Vagina (tissue), 2 donors: ENCODE data around the gene GALNT2. TPM values are rescaled to one million over a fixed set of nuclear protein-coding genes. Genes with fewer than 3 reads are reported as not detected.
A peak's percentile ranks its signal among the peaks of the same experiment; 100 is the strongest.

Experiments used
- DNase-seq, 2 donors: peaks; one replicate each; pipeline ENCODE4 v3.0.0-alpha.2; 2017; ENCODE audit errors: extremely low spot score in 2 of 2
- H3K27ac ChIP-seq: fragments of 200-600 bp; sonication (generic); one replicate; pipeline ENCODE4 v1.5.1; 2019
- H3K27me3 ChIP-seq: fragments of 200-600 bp; sonication (generic); one replicate; pipeline ENCODE4 v1.5.1; 2019
- H3K36me3 ChIP-seq, 2 donors: fragments of 200-600 bp; sonication (generic); one replicate each; pipeline ENCODE4 v1.5.1; 2017 to 2019
- H3K4me1 ChIP-seq: fragments of 200-600 bp; sonication (generic); one replicate; pipeline ENCODE4 v1.5.1; 2019
- H3K4me3 ChIP-seq, 2 donors: fragments of 200-600 bp; sonication (generic); 1 replicate in 1 of 2; 2 replicates in 1 of 2; pipeline ENCODE4 v1.5.1; 2016 to 2019
- H3K9me3 ChIP-seq: fragments of 200-600 bp; sonication (generic); one replicate; pipeline ENCODE4 v1.5.1; 2019
- CTCF ChIP-seq, 3 experiments: fragments of 450-650 bp in 2 of 3; fragments of 200-600 bp in 1 of 3; sonication (generic) in 1 of 3; IDR thresholded peaks; one replicate each; pipeline ENCODE4 v1.5.1; 2017 to 2019; ENCODE audit warnings: antibody characterized with exemption in 3 of 3, mild to moderate bottlenecking in 2 of 3, moderate library complexity in 2 of 3
- POLR2A ChIP-seq, 2 donors: fragments of 450-650 bp; IDR thresholded peaks; one replicate each; pipeline ENCODE4 v1.6.1; 2017; ENCODE audit warnings: antibody characterized with exemption in 2 of 2, mild to moderate bottlenecking in 2 of 2, moderate library complexity in 2 of 2
- POLR2AphosphoS5 ChIP-seq, 2 donors: sonication (generic); formaldehyde crosslinking; IDR thresholded peaks; one replicate each; pipeline ENCODE4 v1.9.0; 2017; ENCODE audit warnings: antibody characterized with exemption in 2 of 2, mild to moderate bottlenecking in 2 of 2, low read depth in 1 of 2; ENCODE audit not compliant: insufficient read depth in 1 of 2
- intact Hi-C: fragments of 100-400 bp; cut with DNase I; formaldehyde crosslinking; loops from one replicate; pipeline ENCODE4 v1.15.1; 2023
- total RNA-seq: library from RNA; depleted of rRNA; stranded (reverse); fragments of >200 nt; gene quantifications from one replicate; pipeline ENCODE4 v1.2.3, GENCODE V29; 2016

The GALNT2 gene
- total RNA-seq, 1 donor from 2014 or later = 51.6 TPM

DNA sequence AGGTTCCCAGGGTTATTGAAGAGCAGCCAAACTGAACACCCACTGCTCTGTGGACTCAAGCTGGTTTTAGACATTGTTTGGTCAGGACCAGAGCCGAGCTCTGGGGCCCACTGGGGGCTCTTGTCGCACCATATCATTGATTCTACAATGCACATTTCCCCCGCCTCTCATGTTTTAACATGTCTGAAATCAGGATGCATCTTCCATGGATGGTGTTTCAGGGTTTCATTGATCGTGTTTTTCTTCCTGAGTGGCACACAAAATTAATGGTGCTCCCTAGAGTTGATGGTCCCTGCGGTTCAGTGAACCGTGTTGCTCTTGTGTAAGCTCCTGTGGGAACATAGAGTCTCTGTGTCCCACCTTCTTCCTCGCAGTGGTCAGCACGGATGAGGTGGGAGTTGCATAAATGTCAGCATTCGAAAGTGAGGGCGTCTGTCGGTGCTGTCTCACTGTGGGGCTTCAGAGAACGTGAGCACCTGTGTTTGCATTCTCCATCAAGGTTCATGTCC is 38.3 kb downstream of the GALNT2 start:
- TF ChIP-seq POLR2AphosphoS5 (IDR thresholded peaks at IDR 0.05; ENCODE audit: insufficient read depth in 1 of 2, low read depth in 1 of 2) (no peak), CTCF (IDR thresholded peaks at IDR 0.05) (no peak), POLR2A (IDR thresholded peaks at IDR 0.05) (no peak)
- no peak for DNase-seq
- no peaks in the 10 kb centered on the region for H3K9me3 ChIP-seq
- H3K4me1 ChIP-seq = peaks cover 32% of the 10 kb centered on the region
- H3K36me3 ChIP-seq = no peaks in the 10 kb centered on the region
- no peaks in the 10 kb centered on the region for H3K27me3 ChIP-seq
- intact Hi-C loops = no loop called here
- peak overlapping the region in 1 of 2 donors; percentile 22 for H3K4me3 ChIP-seq
- peak overlapping the region; percentile 69 for H3K27ac ChIP-seq

- Histone ChIP-seq H3K27ac (peak overlapping the region; percentile 69), H3K4me1 (peaks cover 34% of the 10 kb centered on the region), H3K27me3 (no peaks in the 10 kb centered on the region), H3K36me3 (no peaks in the 10 kb centered on the region), H3K9me3 (no peaks in the 10 kb centered on the region), H3K4me3 (no peak overlapping the region)
- no peak for DNase-seq
- no peak for TF ChIP-seq POLR2AphosphoS5 (IDR thresholded peaks at IDR 0.05; ENCODE audit: insufficient read depth in 1 of 2, low read depth in 1 of 2)
- TF ChIP-seq POLR2A (IDR thresholded peaks at IDR 0.05) = no peak
- no peak for TF ChIP-seq CTCF (IDR thresholded peaks at IDR 0.05)
- intact Hi-C loops = no loop called here
Measured at GRCh38 chr1:230105754-230106625, 39.0 kb downstream of the GALNT2 start.

DNA sequence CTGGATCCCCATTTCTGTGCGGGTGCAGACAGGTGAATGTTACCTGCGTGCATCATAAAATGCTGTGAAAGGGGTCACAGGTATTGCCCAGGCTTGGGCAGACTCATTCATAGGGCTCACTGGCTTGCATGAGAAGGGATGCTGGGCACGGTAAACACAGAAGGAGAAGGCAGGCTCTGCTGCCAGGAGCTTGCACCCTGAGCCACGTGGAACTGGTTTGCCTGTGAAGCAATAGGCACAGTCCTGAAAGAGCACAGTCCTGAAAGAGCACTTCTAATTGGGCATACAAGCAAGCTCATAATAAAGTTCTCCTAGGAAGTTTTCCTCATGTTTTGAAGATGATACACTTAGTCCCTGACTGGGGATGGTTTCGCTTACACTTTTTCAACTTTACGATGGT is 40.9 kb downstream of the GALNT2 start:
- no peak for DNase-seq
- intact Hi-C loops = no loop called here
- TF ChIP-seq POLR2A (IDR thresholded peaks at IDR 0.05) (no peak), CTCF (IDR thresholded peaks at IDR 0.05) (no peak), POLR2AphosphoS5 (IDR thresholded peaks at IDR 0.05; ENCODE audit: insufficient read depth in 1 of 2, low read depth in 1 of 2) (no peak)
- H3K36me3 ChIP-seq = no peaks in the 10 kb centered on the region
- H3K27me3 ChIP-seq = no peaks in the 10 kb centered on the region
- no peak overlapping the region for H3K4me3 ChIP-seq
- no peak overlapping the region for H3K27ac ChIP-seq
- no peaks in the 10 kb centered on the region for H3K9me3 ChIP-seq
- H3K4me1 ChIP-seq = peaks cover 53% of the 10 kb centered on the region

DNA sequence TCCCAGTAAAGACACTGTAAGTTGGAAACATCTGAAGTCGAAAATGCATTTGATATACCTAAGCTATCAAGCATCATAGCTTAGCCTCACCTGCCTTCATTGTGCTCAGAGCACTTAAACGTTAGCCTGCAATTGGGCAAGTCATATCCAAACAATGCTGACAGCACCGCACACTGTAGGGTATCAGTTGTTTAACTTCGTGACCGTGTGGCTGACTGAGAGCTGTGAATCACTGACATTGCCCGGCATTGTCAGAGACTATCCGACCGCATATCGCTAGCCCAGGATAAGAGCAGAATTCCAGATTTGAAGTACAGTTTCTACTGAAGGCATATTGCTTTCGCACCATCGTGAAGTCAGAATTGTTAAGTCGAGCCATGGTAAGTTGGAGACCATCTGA is 41.5 kb downstream of the GALNT2 start:
- intact Hi-C loops = no loop called here
- peaks cover 57% of the 10 kb centered on the region for H3K4me1 ChIP-seq

More for the DNA sequence above, 41.5 kb downstream of the GALNT2 start:
- H3K4me3 ChIP-seq = no peak overlapping the region
- H3K9me3 ChIP-seq = no peaks in the 10 kb centered on the region
- no peak for TF ChIP-seq CTCF (IDR thresholded peaks at IDR 0.05)
- TF ChIP-seq POLR2AphosphoS5 (IDR thresholded peaks at IDR 0.05; ENCODE audit: insufficient read depth in 1 of 2, low read depth in 1 of 2) = no peak
- TF ChIP-seq POLR2A (IDR thresholded peaks at IDR 0.05) = no peak
- no peaks in the 10 kb centered on the region for H3K36me3 ChIP-seq
- H3K27ac ChIP-seq = no peak overlapping the region
- H3K27me3 ChIP-seq = no peaks in the 10 kb centered on the region
- DNase-seq = no peak
